B cell (primary cell): ENCODE measurements around the gene C16orf54. TPM values are rescaled to one million over a fixed set of nuclear protein-coding genes. Genes with fewer than 3 reads are reported as not detected.
"Not testable (repeated sequence)": the region's sequence is repeated elsewhere in the genome, so short reads cannot be mapped to it uniquely, and the experiment has no call there.

Source experiments
- ATAC-seq: fragments of 200-7000 bp; cut with Tn5 transposase; one replicate; pipeline ENCODE4 v1.10.0; 2021; ENCODE audit warnings: low read depth, mild to moderate bottlenecking, moderate number of reproducible peaks, moderate library complexity
- CTCF ChIA-PET: fragments of 350-600 bp; sonication (Branson Sonifier 250); formaldehyde crosslinking; loops from one replicate; lab custom pipeline; 2021; ENCODE audit warnings: antibody characterized with exemption, inconsistent platforms; lab: Charles Lee
- POLR2A ChIA-PET: fragments of 350-600 bp; sonication (Branson Sonifier 250); formaldehyde crosslinking; loops from one replicate; lab custom pipeline; 2021; ENCODE audit warnings: antibody characterized with exemption; lab: Charles Lee
- DNase-seq: peaks from one replicate; pipeline ENCODE4 v3.0.0; 2013
- H2AFZ ChIP-seq: 2 replicates; pipeline ENCODE4 v1.6.1; 2012; ENCODE audit warnings: mild to moderate bottlenecking, low read depth, low read length; ENCODE audit not compliant: insufficient read depth, poor library complexity, severe bottlenecking
- H3K27ac ChIP-seq, 2 donors: 1 replicate in 1 of 2; 2 replicates in 1 of 2; pipeline ENCODE4 v1.5.1; 2012 to 2013; ENCODE audit warnings: low read length in 2 of 2, mild to moderate bottlenecking in 2 of 2, moderate library complexity in 1 of 2
- H3K27me3 ChIP-seq, 4 experiments: fragments of 200-600 bp in 1 of 4; sonication (generic) in 1 of 4; replicated peaks in 1 of 4; 1 replicate in 2 of 4; 2 replicates in 2 of 4; pipeline versions ENCODE4 v1.6.1 to v1.7.0; 2013 to 2016; ENCODE audit warnings: low read length in 3 of 4, mild to moderate bottlenecking in 2 of 4, mixed read lengths in 1 of 4, moderate library complexity in 1 of 4; ENCODE audit not compliant: insufficient read depth in 4 of 4, control insufficient read depth in 3 of 4; ENCODE audit errors: control extremely low read depth in 1 of 4
- H3K36me3 ChIP-seq, 2 experiments: replicated peaks in 1 of 2; 1 replicate in 1 of 2; 2 replicates in 1 of 2; pipeline versions ENCODE4 v1.6.1 to v1.7.1; 2013; ENCODE audit warnings: low read length in 1 of 2; ENCODE audit not compliant: insufficient read depth in 2 of 2, control insufficient read depth in 1 of 2; ENCODE audit errors: control extremely low read depth in 1 of 2, extremely low read depth in 1 of 2
- H3K4me1 ChIP-seq, 2 donors: fragments of 200-600 bp in 1 of 2; sonication (generic) in 1 of 2; 1 replicate in 1 of 2; 2 replicates in 1 of 2; pipeline versions ENCODE4 v1.5.1 to v1.6.1; 2013 to 2017; ENCODE audit warnings: low read length in 2 of 2; ENCODE audit not compliant: control insufficient read depth in 2 of 2, insufficient read depth in 2 of 2
- H3K4me2 ChIP-seq: replicated peaks from 2 replicates; pipeline ENCODE3; 2012; ENCODE audit warnings: mild to moderate bottlenecking, low read depth, low read length; ENCODE audit not compliant: poor library complexity, severe bottlenecking
- H3K4me3 ChIP-seq, 5 experiments: fragments of 200-600 bp in 1 of 5; sonication (generic) in 1 of 5; 1 replicate in 3 of 5; 2 replicates in 2 of 5; pipeline versions ENCODE4 v1.5.1 to v1.7.0; 2011 to 2016; ENCODE audit warnings: low read length in 4 of 5, mild to moderate bottlenecking in 4 of 5, low read depth in 2 of 5, control low read depth in 1 of 5, moderate library complexity in 1 of 5; ENCODE audit not compliant: insufficient read depth in 1 of 5; ENCODE audit errors: control extremely low read depth in 1 of 5, extremely low read depth in 1 of 5
- H3K79me2 ChIP-seq: fragments of 200-600 bp; sonication (generic); one replicate; pipeline ENCODE4 v1.6.0; 2016; ENCODE audit warnings: low read length; ENCODE audit not compliant: control insufficient read depth, insufficient read depth
- H3K9ac ChIP-seq: fragments of 200-600 bp; sonication (generic); 2 replicates; pipeline ENCODE4 v1.6.1; 2017; ENCODE audit warnings: mild to moderate bottlenecking, low read length, moderate library complexity
- H3K9me3 ChIP-seq, 3 donors: one replicate each; pipeline versions ENCODE4 v1.6.1 to v1.7.1; 2013; ENCODE audit warnings: low read length in 2 of 3; ENCODE audit not compliant: control insufficient read depth in 2 of 3, insufficient read depth in 1 of 3; ENCODE audit errors: control extremely low read depth in 1 of 3
- H4K20me1 ChIP-seq: 2 replicates; pipeline ENCODE4 v1.6.0; 2012; ENCODE audit warnings: mild to moderate bottlenecking, low read length; ENCODE audit not compliant: insufficient read depth, control insufficient read depth, poor library complexity, severe bottlenecking
- H3K27ac Mint-ChIP-seq: one replicate; pipeline ENCODE4 v1.8.0; 2021; ENCODE audit warnings: mixed read lengths
- H3K27me3 Mint-ChIP-seq: one replicate; pipeline ENCODE4 v1.8.0; 2021; ENCODE audit warnings: mixed read lengths
- H3K4me1 Mint-ChIP-seq: one replicate; pipeline ENCODE4 v1.8.0; 2021; ENCODE audit warnings: mixed read lengths
- H3K4me3 Mint-ChIP-seq: one replicate; pipeline ENCODE4 v1.8.0; 2021; ENCODE audit warnings: mixed read lengths
- H3K9me3 Mint-ChIP-seq: one replicate; pipeline ENCODE4 v1.8.0; 2022; ENCODE audit warnings: mixed read lengths; ENCODE audit not compliant: insufficient read depth
- CTCF ChIP-seq: fragments of 200-600 bp; IDR thresholded peaks from one replicate; pipeline ENCODE4 v1.8.0; 2022; ENCODE audit warnings: antibody characterized with exemption, mild to moderate bottlenecking
- EZH2 ChIP-seq: IDR thresholded peaks from 2 replicates; pipeline ENCODE4 v1.6.1; 2012; ENCODE audit warnings: borderline replicate concordance, low read depth, mild to moderate bottlenecking, moderate library complexity, low read length; ENCODE audit not compliant: insufficient read depth, poor library complexity, severe bottlenecking
- WGBS: methylation state at CpG from one replicate; pipeline ENCODE4 v1.1.5; 2013; ENCODE audit warnings: missing lambda C conversion rate; ENCODE audit not compliant: insufficient coverage; 5-methylcytosine and 5-hydroxymethylcytosine counted together
- intact Hi-C: fragments of 100-400 bp; cut with micrococcal nuclease; formaldehyde crosslinking; loops from one replicate; pipeline ENCODE4 v1.10.0; 2022
- polyA plus RNA-seq: library from polyadenylated mRNA; depleted of rRNA; stranded (reverse); fragments of >200 nt; gene quantifications from 2 replicates; pipeline ENCODE4 v1.2.3, GENCODE V29; 2012
- total RNA-seq, 2 donors: library from RNA; stranded (reverse); fragments of 120-200 nt in 1 of 2; gene quantifications; 1 replicate in 1 of 2; 2 replicates in 1 of 2; pipeline versions ENCODE4 v1.2.3 to v1.2.4, GENCODE V29; 2013 to 2022

C16orf54 gene
- total and polyA plus RNA-seq, 2 donors (not counting 1 experiment from before 2014, with no cell fraction given), result 44.0 to 68.3 TPM

GRCh38 chr16:29761882-29762281, 16.1 kb upstream of the C16orf54 start:
- no peak for TF ChIP-seq CTCF
- no peak for TF ChIP-seq EZH2
- no peaks in the 10 kb centered on the region for H3K79me2 ChIP-seq
- no peak overlapping the region for H3K4me3 Mint-ChIP-seq
- no peaks in the 10 kb centered on the region for H3K9me3 Mint-ChIP-seq
- no peaks in the 10 kb centered on the region for H3K27me3 ChIP-seq
- H3K4me1 ChIP-seq, result peaks cover 0 to 3% of the 10 kb centered on the region in 2 donors
- H3K27ac ChIP-seq, result no peak overlapping the region
- no peak overlapping the region for H2AFZ ChIP-seq
- H3K4me3 ChIP-seq, result no peak overlapping the region
- H4K20me1 ChIP-seq, result no peaks in the 10 kb centered on the region
- DNase-seq (no peak), ATAC-seq (no peak)
- H3K4me2 ChIP-seq, result no peak overlapping the region
- ChIA-PET POLR2A (interaction anchor here (0.7 kb wide), 1 partner anchor 33 kb away, joined by 5 read pairs; no protein-coding TSS in a partner anchor), CTCF (no interaction called here)
- intact Hi-C loops, result no loop called here
- H3K36me3 ChIP-seq, result no peaks in the 10 kb centered on the region
- H3K4me1 Mint-ChIP-seq, result peaks cover 2% of the 10 kb centered on the region
- no peaks in the 10 kb centered on the region for H3K9me3 ChIP-seq
- WGBS, result 95% methylated on average over 5 of the region's 6 CpGs
- no peaks in the 10 kb centered on the region for H3K27me3 Mint-ChIP-seq
- no peak overlapping the region for H3K27ac Mint-ChIP-seq
- H3K9ac ChIP-seq, result no peak overlapping the region

- H3K4me2 ChIP-seq, H2AFZ ChIP-seq, H3K79me2 ChIP-seq, POLR2A ChIA-PET, H3K9me3 ChIP-seq, CTCF ChIA-PET, H3K27me3 Mint-ChIP-seq, H3K4me1 ChIP-seq, H3K9ac ChIP-seq, H3K4me3 ChIP-seq, H3K4me1 Mint-ChIP-seq, H3K27me3 ChIP-seq, H4K20me1 ChIP-seq, ATAC-seq, H3K27ac ChIP-seq, DNase-seq, H3K27ac Mint-ChIP-seq, H3K36me3 ChIP-seq, H3K4me3 Mint-ChIP-seq, H3K9me3 Mint-ChIP-seq, intact Hi-C loops: not testable (repeated sequence)
- 93% methylated on average over 4 of the region's 8 CpGs for WGBS
Measured at GRCh38 chr16:29761280-29761651, 15.5 kb upstream of the C16orf54 start.
